ENCODE data around the gene NR6A1.

NR6A1 gene

GRCh38 chr9:124489222-124489621 lies 281.9 kb downstream of the NR6A1 start:
- Mint-ChIP-seq H3K27ac (no peak overlapping the region), H3K4me3 (no peak overlapping the region), H3K27me3 (ENCODE audit: low read depth) (peaks cover 59% of the 10 kb centered on the region), H3K4me1 (no peaks in the 10 kb centered on the region), H3K9me3 (no peaks in the 10 kb centered on the region), H3K36me3 (ENCODE audit: low read depth) (no peaks in the 10 kb centered on the region)
- no peak for TF ChIP-seq CTCF (IDR thresholded peaks at IDR 0.05; ENCODE audit: unreplicated experiment in 3 of 3)

- Mint-ChIP-seq H3K4me3 (no peak overlapping the region), H3K27ac (no peak overlapping the region), H3K27me3 (ENCODE audit: low read depth) (peaks cover 59% of the 10 kb centered on the region), H3K36me3 (ENCODE audit: low read depth) (no peaks in the 10 kb centered on the region), H3K9me3 (no peaks in the 10 kb centered on the region), H3K4me1 (no peaks in the 10 kb centered on the region)
- TF ChIP-seq CTCF (IDR thresholded peaks at IDR 0.05; ENCODE audit: unreplicated experiment in 3 of 3): no peak
These were observed 282.4 kb downstream of the NR6A1 start for GRCh38 chr9:124488641-124489210.

- TF ChIP-seq CTCF (IDR thresholded peaks at IDR 0.05; ENCODE audit: unreplicated experiment in 3 of 3): no peak
- Mint-ChIP-seq H3K4me1 (no peaks in the 10 kb centered on the region), H3K9me3 (no peaks in the 10 kb centered on the region)
These were observed 283.6 kb downstream of the NR6A1 start for GRCh38 chr9:124487260-124488182.

GRCh38 chr9:124486778-124487259 lies 284.3 kb downstream of the NR6A1 start:
- Mint-ChIP-seq H3K9me3 (no peaks in the 10 kb centered on the region), H3K27ac (no peak overlapping the region), H3K4me1 (no peaks in the 10 kb centered on the region), H3K4me3 (no peak overlapping the region), H3K27me3 (ENCODE audit: low read depth) (peaks cover 70% of the 10 kb centered on the region), H3K36me3 (ENCODE audit: low read depth) (no peaks in the 10 kb centered on the region)
- TF ChIP-seq CTCF (IDR thresholded peaks at IDR 0.05; ENCODE audit: unreplicated experiment in 3 of 3): no peak

More at GRCh38 chr9:124487260-124488182, 283.6 kb downstream of the NR6A1 start:
- no peak overlapping the region for H3K4me3 Mint-ChIP-seq
- H3K27ac Mint-ChIP-seq: no peak overlapping the region
- H3K27me3 Mint-ChIP-seq (ENCODE audit: low read depth): peaks cover 68% of the 10 kb centered on the region
- H3K36me3 Mint-ChIP-seq (ENCODE audit: low read depth): no peaks in the 10 kb centered on the region

- no peaks in the 10 kb centered on the region for H3K9me3 Mint-ChIP-seq
- no peaks in the 10 kb centered on the region for H3K4me1 Mint-ChIP-seq
- TF ChIP-seq CTCF (IDR thresholded peaks at IDR 0.05; ENCODE audit: unreplicated experiment in 3 of 3): no peak
- H3K27ac Mint-ChIP-seq: no peak overlapping the region
- no peak overlapping the region for H3K4me3 Mint-ChIP-seq
- H3K27me3 Mint-ChIP-seq (ENCODE audit: low read depth): peaks cover 72% of the 10 kb centered on the region
- H3K36me3 Mint-ChIP-seq (ENCODE audit: low read depth): no peaks in the 10 kb centered on the region
These were observed 285.2 kb downstream of the NR6A1 start for GRCh38 chr9:124485936-124486335.

All from nephron (organoid).